H1 (cell line): ENCODE results near the gene CSRNP3. TPM values are rescaled to one million over a fixed set of nuclear protein-coding genes. Genes with fewer than 3 reads are reported as not detected.

Experiments used
- GABPA ChIP-seq: IDR thresholded peaks from 2 replicates; pipeline ENCODE4 v1.6.1; 2011; ENCODE audit warnings: mild to moderate bottlenecking, low read length, moderate library complexity, borderline replicate concordance; ENCODE audit not compliant: insufficient read depth
- USF2 ChIP-seq: IDR thresholded peaks from 2 replicates; pipeline ENCODE4 v1.6.1; 2011; ENCODE audit warnings: low read length, improper control_type of control experiment
- polyA plus RNA-seq, 7 experiments: library from polyadenylated mRNA; depleted of rRNA in 3 of 7; stranded (reverse) in 5 of 7; unstranded in 2 of 7; fragments of >200 nt in 5 of 7; fragments of 200-250 nt in 2 of 7; gene quantifications; 1 replicate in 5 of 7; 2 replicates in 1 of 7; 4 replicates in 1 of 7; pipeline versions ENCODE4 v1.2.1 to v1.2.3, GENCODE V29; 2011 to 2013; ENCODE audit warnings: missing spikeins in 2 of 7, mixed read lengths in 2 of 7
- total RNA-seq: library from RNA; stranded (reverse); fragmentation: NEBNext Ultra II Directional; extraction: Animal tissue kit (Norgen Biotek cat#: 25700); gene quantifications from 2 replicates; pipeline ENCODE4 v1.2.1, GENCODE V29; 2021

Gene CSRNP3
- total and polyA plus RNA-seq, 2 of the 8 experiments (the other 6 are each of a cell fraction or from before 2014, with no cell fraction given) = 1.3 to 6.5 TPM

DNA sequence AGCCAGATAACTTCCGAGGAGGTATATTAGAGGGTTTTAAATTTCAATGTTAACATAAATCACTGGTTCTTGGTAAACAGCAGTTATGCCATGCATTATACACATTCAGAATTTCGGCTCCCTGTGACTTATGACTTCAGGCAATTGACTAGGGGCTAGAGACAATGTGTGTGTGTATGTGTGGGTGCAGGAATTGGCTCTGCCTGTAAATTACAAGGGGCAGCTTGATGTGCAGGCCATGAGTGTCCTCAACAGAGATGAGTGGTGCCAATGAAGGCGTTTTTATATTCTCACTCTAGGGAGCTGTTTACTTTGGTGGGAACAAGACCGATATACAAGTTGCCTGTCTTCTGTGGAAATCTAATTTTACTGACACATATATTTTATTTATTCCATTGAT is 161.6 kb downstream of the CSRNP3 start (continued):
- no peak for TF ChIP-seq GABPA
- TF ChIP-seq USF2 = no peak
